OCI-LY3 (cell line): ENCODE data around the gene HNRNPH2.

Experiments
- EZH2phosphoT487 ChIP-seq: fragments of 200-600 bp; shearing (Covaris generic); IDR thresholded peaks from 2 replicates; pipeline ENCODE4 v1.6.1; 2018; ENCODE audit warnings: antibody characterized with exemption, mixed run types, low read depth
- TF ChIP-seq, protein P1 (sequence below): fragments of 200-600, 300-600 bp; sonication (generic); IDR thresholded peaks from 2 replicates; pipeline ENCODE4 v1.5.1; 2014; ENCODE audit warnings: antibody characterized with exemption, low read length, low read depth

DNA sequence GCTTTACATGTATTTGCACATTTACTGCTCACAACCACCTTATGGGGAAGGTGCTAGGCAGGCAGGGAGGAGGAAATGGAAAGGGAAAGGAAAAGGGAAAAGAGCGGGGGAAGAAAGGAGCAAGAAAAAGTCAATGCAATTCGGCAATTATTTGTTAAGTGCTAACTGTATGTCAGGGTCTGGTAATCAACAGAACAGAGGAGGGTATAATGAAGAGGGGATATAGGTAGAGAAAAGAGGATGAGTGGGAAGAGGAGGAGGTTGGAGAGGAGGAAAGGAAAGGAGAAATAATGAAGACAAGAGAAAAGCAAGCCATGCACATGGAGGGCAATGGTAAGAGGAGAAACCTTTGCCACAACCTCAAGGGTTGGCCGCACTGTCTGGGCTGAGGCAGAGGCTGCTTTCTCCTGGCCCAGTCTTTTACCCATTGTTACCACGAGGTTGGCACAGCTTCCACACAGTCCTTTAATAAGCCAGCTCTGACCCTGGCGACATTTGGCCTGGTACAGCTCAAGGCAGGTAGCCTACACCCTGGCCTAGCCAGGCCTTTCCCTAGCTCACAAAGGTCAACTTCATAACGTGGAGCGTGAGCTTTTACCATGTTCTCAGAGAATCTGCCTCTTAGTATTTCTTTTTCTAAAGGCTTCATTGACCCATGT, 22.9 kb upstream of the HNRNPH2 start:
- TF ChIP-seq, protein P1, sequence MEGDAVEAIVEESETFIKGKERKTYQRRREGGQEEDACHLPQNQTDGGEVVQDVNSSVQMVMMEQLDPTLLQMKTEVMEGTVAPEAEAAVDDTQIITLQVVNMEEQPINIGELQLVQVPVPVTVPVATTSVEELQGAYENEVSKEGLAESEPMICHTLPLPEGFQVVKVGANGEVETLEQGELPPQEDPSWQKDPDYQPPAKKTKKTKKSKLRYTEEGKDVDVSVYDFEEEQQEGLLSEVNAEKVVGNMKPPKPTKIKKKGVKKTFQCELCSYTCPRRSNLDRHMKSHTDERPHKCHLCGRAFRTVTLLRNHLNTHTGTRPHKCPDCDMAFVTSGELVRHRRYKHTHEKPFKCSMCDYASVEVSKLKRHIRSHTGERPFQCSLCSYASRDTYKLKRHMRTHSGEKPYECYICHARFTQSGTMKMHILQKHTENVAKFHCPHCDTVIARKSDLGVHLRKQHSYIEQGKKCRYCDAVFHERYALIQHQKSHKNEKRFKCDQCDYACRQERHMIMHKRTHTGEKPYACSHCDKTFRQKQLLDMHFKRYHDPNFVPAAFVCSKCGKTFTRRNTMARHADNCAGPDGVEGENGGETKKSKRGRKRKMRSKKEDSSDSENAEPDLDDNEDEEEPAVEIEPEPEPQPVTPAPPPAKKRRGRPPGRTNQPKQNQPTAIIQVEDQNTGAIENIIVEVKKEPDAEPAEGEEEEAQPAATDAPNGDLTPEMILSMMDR = no peak
- no peak for TF ChIP-seq EZH2phosphoT487
